Activated CD4-positive, alpha-beta T cell treated with anti-CD3 and anti-CD28 coated beads, Interleukin-2, amount 50 U/mL, for 48 hours (primary cell): ENCODE measurements around the gene OR5V1.
"Not testable (repeated sequence)": the region's sequence is repeated elsewhere in the genome, so short reads cannot be mapped to it uniquely, and the experiment has no call there.

Experiments
- DNase-seq, 2 experiments: peaks; one replicate each; pipeline ENCODE4 v3.0.0-alpha.2; 2020

OR5V1 gene

GRCh38 chr6:29368765-29369164 lies at the start of gene OR5V1:
OR5V1 (minus strand) TSS chr6:29368865; CDS start chr6:29356195, 12,670 bp downstream.
- DNase-seq: no peak

DNA sequence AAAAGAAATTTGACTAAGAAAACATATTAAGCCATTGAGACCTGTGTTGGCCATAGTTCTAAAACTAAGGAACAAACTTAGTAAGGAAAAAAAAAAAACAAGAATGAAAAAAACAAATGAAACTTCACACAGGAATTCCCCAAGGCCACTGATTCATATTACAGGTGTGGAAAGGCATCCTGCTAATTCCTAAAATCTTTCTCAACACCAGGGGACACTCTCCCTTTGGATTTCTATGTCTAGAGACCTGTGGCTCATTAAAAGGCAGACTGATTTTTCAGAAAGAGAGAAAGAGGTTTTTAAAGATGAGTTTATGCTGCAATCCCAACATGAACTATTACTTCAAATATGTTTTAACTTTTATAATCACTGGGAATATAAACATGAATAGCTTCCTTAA lies 45.9 kb upstream of the OR5V1 start, which contains the start of gene OR12D1:
Gene OR12D1, plus strand, starts transcription at position 341 of the 400 bp plus-strand sequence.
- DNase-seq: no peak

DNA sequence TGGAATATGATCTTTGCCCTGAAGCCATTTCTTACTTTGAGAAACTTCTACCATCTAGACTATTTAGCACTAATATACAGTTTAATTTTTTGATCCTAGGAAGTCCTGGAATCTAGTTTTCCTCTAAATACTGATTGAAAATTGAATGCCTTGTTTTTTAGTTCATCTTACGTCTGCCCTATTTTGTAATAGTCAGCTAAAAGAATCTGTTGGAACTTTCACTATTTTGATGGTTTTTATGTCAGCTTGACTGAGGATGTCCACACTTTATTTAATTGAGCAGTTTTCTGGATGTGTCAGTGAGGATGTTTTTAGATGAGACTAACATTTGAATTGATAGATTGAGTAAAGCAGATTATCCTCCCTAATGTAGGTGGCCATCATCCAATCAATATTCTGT lies 35.1 kb upstream of the OR5V1 start:
- DNase-seq: no peak

DNA sequence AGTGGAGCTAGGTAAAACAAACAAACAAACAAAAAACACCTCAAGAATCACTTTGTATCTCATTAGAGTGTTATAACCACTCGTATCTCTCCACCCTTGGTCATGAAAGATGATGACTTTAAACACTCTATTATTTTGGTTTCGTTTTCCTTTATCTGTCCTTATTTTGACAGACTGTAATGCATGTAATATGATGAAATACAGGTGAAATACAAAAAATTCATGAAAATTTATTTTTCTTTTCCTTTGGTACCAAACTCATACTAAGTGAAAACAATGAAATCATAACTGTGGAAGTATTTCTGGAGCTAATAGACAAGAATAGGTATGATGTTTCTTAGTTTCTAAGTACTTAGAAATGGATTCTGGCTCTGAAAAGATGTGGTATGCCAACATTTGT lies 30.9 kb upstream of the OR5V1 start:
- DNase-seq: no peak

GRCh38 chr6:29395331-29395730 lies 26.7 kb upstream of the OR5V1 start, which contains the start of gene OR12D2:
OR12D2 (plus strand) TSS chr6:29395631; CDS start chr6:29396700, 1,069 bp downstream.
- DNase-seq: no peak

DNA sequence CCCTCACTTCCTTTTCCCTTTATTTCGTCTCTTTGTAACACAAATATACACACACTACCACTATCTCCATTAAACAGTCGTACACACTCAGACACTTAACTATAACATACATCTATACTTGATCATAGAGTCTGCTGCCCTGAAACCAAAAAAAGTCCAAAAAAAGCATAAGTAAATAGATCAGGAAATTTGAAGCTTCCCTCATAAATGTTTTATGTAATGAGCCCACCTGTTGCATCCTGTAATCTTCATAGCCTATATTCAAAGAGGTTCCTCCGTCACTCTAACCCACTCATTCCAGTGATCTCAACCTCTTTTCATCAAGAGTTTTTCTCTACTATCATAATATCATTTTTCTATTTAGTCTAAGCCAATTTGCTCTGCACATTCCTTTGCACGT lies 19.9 kb upstream of the OR5V1 start:
- no peak for DNase-seq

GRCh38 chr6:29376003-29376402 lies 7.3 kb upstream of the OR5V1 start:
- DNase-seq: no peak

DNA sequence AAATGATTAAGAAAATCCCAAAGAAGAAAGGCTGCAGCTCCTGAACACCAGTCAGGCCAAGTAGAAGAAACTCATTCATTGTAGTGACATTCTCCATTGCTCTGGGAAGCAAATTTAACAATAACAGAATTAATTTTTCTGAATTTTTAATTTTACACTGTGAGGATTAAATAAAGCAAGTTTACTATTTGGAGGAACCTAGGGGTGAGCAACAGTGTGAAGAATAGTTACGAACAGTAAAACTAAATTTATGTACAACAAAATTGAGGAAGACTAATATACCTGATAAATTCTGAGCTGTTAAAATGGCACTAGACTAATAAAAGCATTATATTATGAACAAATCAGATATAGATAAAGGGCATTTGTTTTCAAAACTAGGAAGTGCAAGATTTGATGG lies 6.5 kb upstream of the OR5V1 start, which contains the start of gene OR12D3:
Gene OR12D3, minus strand, starts transcription at position 101 of the 400 bp plus-strand sequence. Its CDS starts 4 bp downstream, at position 97.
- no peak for DNase-seq

DNA sequence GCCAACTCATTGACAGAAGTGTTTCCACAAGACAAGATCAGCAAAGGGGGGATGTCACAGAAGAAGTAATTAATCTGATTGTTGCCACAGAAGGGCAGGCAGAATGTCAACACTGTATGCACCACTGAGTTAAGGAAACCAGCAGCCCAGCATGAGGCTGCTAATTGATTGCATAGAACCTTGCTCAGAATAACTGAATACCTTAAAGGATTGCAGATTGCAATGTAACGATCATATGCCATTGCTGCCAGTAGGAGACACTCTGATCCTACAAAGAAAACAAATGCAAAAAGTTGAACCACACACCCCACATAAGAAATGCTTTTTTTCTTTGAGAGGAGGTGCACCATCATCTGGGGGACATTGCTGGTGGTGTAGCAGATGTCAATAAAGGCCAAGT lies 13.1 kb downstream of the OR5V1 start:
- DNase-seq: no peak

GRCh38 chr6:29354980-29355379 lies 13.7 kb downstream of the OR5V1 start:
- DNase-seq: no peak

DNA sequence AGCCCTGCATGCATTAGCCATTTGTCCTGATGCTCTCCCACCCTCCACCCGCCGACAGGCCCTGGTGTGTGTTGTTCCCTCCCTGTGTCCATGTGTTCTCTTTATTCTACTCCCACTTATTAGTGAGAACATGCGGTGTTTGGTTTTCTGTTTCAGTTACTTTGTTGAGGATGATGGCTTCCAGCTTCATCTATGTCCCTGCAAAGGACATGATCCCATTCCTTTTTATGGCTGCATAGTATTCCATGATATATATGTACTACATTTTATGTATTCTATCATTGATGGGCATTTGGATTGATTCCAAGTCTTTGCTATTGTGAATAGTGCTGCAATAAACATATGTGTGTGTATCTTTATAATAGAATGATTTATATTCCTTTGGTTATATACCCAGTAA lies 19.3 kb downstream of the OR5V1 start:
- not testable (repeated sequence) for DNase-seq

GRCh38 chr6:29345380-29345779 lies 23.3 kb downstream of the OR5V1 start:
- DNase-seq: no peak

GRCh38 chr6:29336269-29336668 lies 32.4 kb downstream of the OR5V1 start:
- DNase-seq: no peak

DNA sequence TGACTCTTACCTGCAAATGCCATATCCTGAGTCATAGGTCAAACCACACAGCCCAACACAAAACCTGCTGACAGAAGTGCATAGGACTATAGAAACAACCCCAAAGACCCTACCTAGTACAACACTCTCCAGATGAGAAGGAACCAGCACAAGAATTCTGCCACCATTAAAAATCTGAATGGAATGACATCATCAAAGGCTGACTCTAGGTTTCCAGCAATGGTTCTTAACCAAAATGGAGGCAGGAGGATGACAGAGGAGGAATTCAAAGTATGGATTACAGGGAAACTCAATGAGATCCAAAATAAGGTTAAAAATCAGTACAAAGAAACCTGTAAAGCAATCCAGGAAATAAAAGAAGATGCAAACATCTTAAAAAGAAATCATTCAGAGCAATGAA lies 36.0 kb downstream of the OR5V1 start:
- DNase-seq: no peak

GRCh38 chr6:29325777-29326176 lies 42.9 kb downstream of the OR5V1 start:
- no peak for DNase-seq

DNA sequence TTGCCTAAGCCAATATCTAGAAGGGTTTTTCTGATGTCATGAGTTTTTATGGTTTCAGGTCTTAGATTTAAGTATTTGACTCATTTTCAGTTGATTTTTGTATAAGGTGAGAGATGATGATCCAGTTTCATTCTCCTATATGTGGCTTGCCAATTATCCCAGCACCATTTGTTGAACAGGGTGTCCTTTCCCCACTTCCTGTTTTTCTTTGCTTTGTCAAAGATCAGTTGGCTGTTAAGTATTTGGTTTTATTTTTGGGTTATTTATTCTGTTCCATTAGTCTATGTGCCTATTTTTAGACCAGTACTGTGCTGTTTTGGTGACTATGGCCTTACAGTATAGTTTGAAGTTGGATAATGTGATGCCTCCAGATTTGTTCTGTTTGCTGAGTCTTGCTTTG lies 45.3 kb downstream of the OR5V1 start:
- DNase-seq: not testable (repeated sequence)

DNA sequence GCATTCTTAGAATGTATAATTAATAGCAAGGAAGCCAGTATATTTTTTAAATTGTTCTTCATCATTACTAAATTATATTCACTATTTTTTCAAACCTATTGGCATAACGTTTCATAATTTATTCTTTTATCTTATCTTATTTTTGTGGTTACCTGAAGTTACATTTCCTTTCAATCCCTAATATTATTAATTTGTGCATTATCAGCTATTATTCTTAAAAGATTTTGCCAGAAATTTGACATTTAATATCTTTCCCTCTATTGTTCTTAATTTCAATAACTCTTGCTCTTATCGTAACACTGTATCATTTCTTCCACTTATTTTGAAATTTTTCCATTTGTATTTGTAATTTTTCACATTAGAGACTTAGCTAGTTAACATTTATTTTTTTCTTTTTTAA lies 48.7 kb downstream of the OR5V1 start:
- no peak for DNase-seq
